Suprapubic skin (tissue), 4 donors: Measurements from ENCODE around the gene EEFSEC. TPM values are rescaled to one million over a fixed set of nuclear protein-coding genes. Genes with fewer than 3 reads are reported as not detected.

Source experiments
- DNase-seq, 2 donors: peaks; one replicate each; pipeline ENCODE4 v3.0.0-alpha.2; 2019; ENCODE audit warnings: low spot score in 2 of 2
- H3K27ac ChIP-seq: fragments of 200-600 bp; sonication (generic); one replicate; pipeline ENCODE4 v1.5.1; 2019
- H3K27me3 ChIP-seq: fragments of 200-600 bp; sonication (generic); one replicate; pipeline ENCODE4 v1.5.1; 2019
- H3K36me3 ChIP-seq: fragments of 200-600 bp; sonication (generic); one replicate; pipeline ENCODE4 v1.5.1; 2019
- H3K4me1 ChIP-seq: fragments of 200-600 bp; sonication (generic); one replicate; pipeline ENCODE4 v1.5.1; 2019
- H3K4me3 ChIP-seq: fragments of 200-600 bp; sonication (generic); one replicate; pipeline ENCODE4 v1.5.1; 2019; ENCODE audit warnings: mild to moderate bottlenecking
- H3K9me3 ChIP-seq: fragments of 200-600 bp; sonication (generic); one replicate; pipeline ENCODE4 v1.5.1; 2019
- CTCF ChIP-seq, 2 donors: fragments of 200-600 bp in 1 of 2; fragments of 450-650 bp in 1 of 2; sonication (generic) in 1 of 2; IDR thresholded peaks; one replicate each; pipeline ENCODE4 v1.5.1; 2016 to 2019; ENCODE audit warnings: antibody characterized with exemption in 2 of 2, mild to moderate bottlenecking in 1 of 2, moderate library complexity in 1 of 2
- EP300 ChIP-seq: sonication (generic); formaldehyde crosslinking; IDR thresholded peaks from one replicate; pipeline ENCODE4 v1.6.1; 2017; ENCODE audit warnings: antibody characterized with exemption
- POLR2A ChIP-seq, 2 donors: fragments of 450-650 bp; IDR thresholded peaks; one replicate each; pipeline ENCODE4 v1.6.1; 2017; ENCODE audit warnings: antibody characterized with exemption in 2 of 2, mild to moderate bottlenecking in 2 of 2, moderate library complexity in 2 of 2
- POLR2AphosphoS5 ChIP-seq, 3 donors: sonication (generic); formaldehyde crosslinking; IDR thresholded peaks; one replicate each; pipeline ENCODE4 v1.6.1; 2017; ENCODE audit warnings: antibody characterized with exemption in 3 of 3
- WGBS: methylation state at CpG from one replicate; pipeline ENCODE4 v1.1.5; 2018; 5-methylcytosine and 5-hydroxymethylcytosine counted together
- total RNA-seq, 4 donors: library from RNA; depleted of rRNA; stranded (reverse); fragments of >200 nt; gene quantifications; one replicate each; pipeline ENCODE4 v1.1.0, GENCODE V29; 2016

EEFSEC gene
- total RNA-seq, 4 donors from 2014 or later = 14.3 to 19.4 (median 16.7) TPM

GRCh38 chr3:128269006-128269775 lies 115.9 kb downstream of the EEFSEC start:
- H3K4me1 ChIP-seq = no peaks in the 10 kb centered on the region
- WGBS = 90% methylated on average over 9 of the region's 11 CpGs
- no peak for DNase-seq
- no peaks in the 10 kb centered on the region for H3K27me3 ChIP-seq
- TF ChIP-seq EP300 (no peak), POLR2AphosphoS5 (IDR thresholded peaks at IDR 0.05) (no peak), POLR2A (IDR thresholded peaks at IDR 0.05) (no peak), CTCF (IDR thresholded peaks at IDR 0.05) (no peak)
- no peak overlapping the region for H3K4me3 ChIP-seq
- H3K27ac ChIP-seq = no peak overlapping the region
- H3K36me3 ChIP-seq = peaks cover 18% of the 10 kb centered on the region
- no peaks in the 10 kb centered on the region for H3K9me3 ChIP-seq

GRCh38 chr3:128269796-128270195 lies 116.5 kb downstream of the EEFSEC start:
- Histone ChIP-seq H3K36me3 (peaks cover 12% of the 10 kb centered on the region), H3K4me1 (no peaks in the 10 kb centered on the region), H3K4me3 (no peak overlapping the region), H3K9me3 (no peaks in the 10 kb centered on the region), H3K27ac (no peak overlapping the region), H3K27me3 (no peaks in the 10 kb centered on the region)
- WGBS = 94% methylated on average over 2 of the region's 3 CpGs
- TF ChIP-seq CTCF (IDR thresholded peaks at IDR 0.05) = no peak
- no peak for TF ChIP-seq POLR2AphosphoS5 (IDR thresholded peaks at IDR 0.05)
- TF ChIP-seq POLR2A (IDR thresholded peaks at IDR 0.05) = no peak
- TF ChIP-seq EP300 = no peak
- no peak for DNase-seq

GRCh38 chr3:128270559-128271492 lies 117.5 kb downstream of the EEFSEC start:
- H3K27me3 ChIP-seq = no peaks in the 10 kb centered on the region
- peaks cover 11% of the 10 kb centered on the region for H3K36me3 ChIP-seq
- H3K27ac ChIP-seq = no peak overlapping the region
- no peaks in the 10 kb centered on the region for H3K9me3 ChIP-seq
- 70% methylated on average over 7 of the region's 7 CpGs for WGBS
- DNase-seq = no peak
- TF ChIP-seq POLR2AphosphoS5 (IDR thresholded peaks at IDR 0.05) (no peak), EP300 (no peak), CTCF (IDR thresholded peaks at IDR 0.05) (no peak), POLR2A (IDR thresholded peaks at IDR 0.05) (no peak)
- no peaks in the 10 kb centered on the region for H3K4me1 ChIP-seq
- no peak overlapping the region for H3K4me3 ChIP-seq

DNA sequence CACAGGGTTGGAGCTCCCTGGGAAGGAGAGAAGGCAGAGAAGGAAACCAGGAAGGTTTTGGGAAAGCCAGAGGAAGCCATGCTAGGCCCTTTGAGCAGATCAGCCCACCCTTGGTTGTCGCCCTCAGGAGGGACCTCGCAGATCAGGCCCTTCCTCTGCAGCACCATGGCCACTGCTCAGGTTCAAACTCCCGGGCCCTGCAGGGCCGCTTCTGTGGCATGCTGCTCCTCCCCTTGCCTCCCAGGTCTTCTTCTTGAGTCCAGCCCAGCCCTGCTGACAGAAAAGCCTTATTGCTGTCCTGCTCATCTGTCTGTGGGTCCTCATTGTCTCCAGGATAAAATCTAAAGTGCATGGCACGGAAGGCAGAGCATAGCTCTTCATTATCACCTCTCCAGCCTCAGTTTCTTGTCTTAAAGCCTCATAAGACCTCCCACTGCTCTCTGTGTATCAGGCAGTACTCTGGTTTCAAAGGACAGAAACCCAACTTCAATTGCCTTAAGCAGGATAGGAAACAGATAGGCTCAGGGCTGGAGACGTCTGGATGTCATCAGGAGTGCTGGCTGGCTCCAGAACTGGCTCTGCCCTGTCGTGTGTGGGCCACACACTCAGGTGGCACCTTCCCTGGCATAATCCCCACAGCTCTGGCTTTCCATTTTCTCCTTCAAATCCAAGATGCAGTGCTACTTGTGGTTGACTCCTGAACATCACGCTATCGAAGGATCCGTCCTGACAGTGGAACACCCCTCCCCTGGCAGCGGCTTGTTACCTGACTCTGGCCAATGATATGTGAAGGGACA lies 118.5 kb downstream of the EEFSEC start:
- TF ChIP-seq POLR2A (IDR thresholded peaks at IDR 0.05) = no peak
- TF ChIP-seq POLR2AphosphoS5 (IDR thresholded peaks at IDR 0.05) = no peak
- TF ChIP-seq EP300 = no peak
- TF ChIP-seq CTCF (IDR thresholded peaks at IDR 0.05) = no peak
- Histone ChIP-seq H3K27me3 (no peaks in the 10 kb centered on the region), H3K4me3 (no peak overlapping the region), H3K9me3 (no peaks in the 10 kb centered on the region), H3K4me1 (no peaks in the 10 kb centered on the region), H3K36me3 (peaks cover 11% of the 10 kb centered on the region), H3K27ac (no peak overlapping the region)
- no peak for DNase-seq
- 89% methylated on average over 8 of the region's 11 CpGs for WGBS
